T-helper 17 cell (primary cell): ENCODE results near the gene B3GAT2. TPM values are rescaled to one million over a fixed set of nuclear protein-coding genes. Genes with fewer than 3 reads are reported as not detected.

Source experiments
- ATAC-seq: fragments of 150-1000 bp; cut with Tn5 transposase; 2 replicates; pipeline ENCODE4 v1.10.0; 2021; ENCODE audit warnings: mild to moderate bottlenecking, moderate library complexity
- DNase-seq, 3 donors: peaks; one replicate each; pipeline versions ENCODE4 v3.0.0 to v3.0.0-alpha.2; 2020 to 2021
- H3K9me3 ChIP-seq: one replicate; pipeline ENCODE4 v1.7.0; 2013; ENCODE audit warnings: low read length, mild to moderate bottlenecking; ENCODE audit not compliant: control insufficient read depth, poor library complexity, severe bottlenecking
- H3K27ac Mint-ChIP-seq: one replicate; pipeline ENCODE4 v1.8.0; 2022; ENCODE audit warnings: mild to moderate bottlenecking, moderate library complexity, mixed read lengths
- H3K27me3 Mint-ChIP-seq: one replicate; pipeline ENCODE4 v1.8.0; 2022; ENCODE audit warnings: mixed read lengths
- H3K36me3 Mint-ChIP-seq: one replicate; pipeline ENCODE4 v1.8.0; 2022; ENCODE audit warnings: low read depth, mixed read lengths
- H3K4me1 Mint-ChIP-seq: one replicate; pipeline ENCODE4 v1.8.0; 2022; ENCODE audit warnings: mild to moderate bottlenecking, mixed read lengths
- H3K4me3 Mint-ChIP-seq: one replicate; pipeline ENCODE4 v1.8.0; 2022; ENCODE audit warnings: mild to moderate bottlenecking, moderate library complexity, mixed read lengths
- total RNA-seq, 4 donors: library from RNA in 2 of 4; stranded (reverse) in 2 of 4; gene quantifications; one replicate each; pipeline ENCODE4 v1.2.3 and lab custom pipeline; 2022 to 2026

Gene B3GAT2
- total RNA-seq, 2 donors from 2014 or later = not detected

GRCh38 chr6:70820778-70821177 is 136.1 kb downstream of the B3GAT2 start:
- no peak for DNase-seq
- ATAC-seq = no peak
- Mint-ChIP-seq H3K4me3 (no peak overlapping the region), H3K27ac (no peak overlapping the region), H3K27me3 (no peaks in the 10 kb centered on the region), H3K4me1 (peaks cover 6% of the 10 kb centered on the region), H3K36me3 (peaks cover 10% of the 10 kb centered on the region)
- no peaks in the 10 kb centered on the region for H3K9me3 ChIP-seq

GRCh38 chr6:70819646-70820045 is 137.2 kb downstream of the B3GAT2 start:
- H3K27me3 Mint-ChIP-seq = no peaks in the 10 kb centered on the region
- DNase-seq = no peak
- H3K36me3 Mint-ChIP-seq = peaks cover 10% of the 10 kb centered on the region
- no peak overlapping the region for H3K27ac Mint-ChIP-seq
- no peaks in the 10 kb centered on the region for H3K9me3 ChIP-seq
- peaks cover 8% of the 10 kb centered on the region for H3K4me1 Mint-ChIP-seq
- ATAC-seq = no peak
- no peak overlapping the region for H3K4me3 Mint-ChIP-seq

- no peak overlapping the region for H3K27ac Mint-ChIP-seq
- peaks cover 18% of the 10 kb centered on the region for H3K4me1 Mint-ChIP-seq
- ATAC-seq (no peak), DNase-seq (no peak)
- H3K9me3 ChIP-seq = no peaks in the 10 kb centered on the region
- H3K4me3 Mint-ChIP-seq = no peak overlapping the region
- no peaks in the 10 kb centered on the region for H3K27me3 Mint-ChIP-seq
- H3K36me3 Mint-ChIP-seq = peaks cover 8% of the 10 kb centered on the region
Measured at GRCh38 chr6:70813885-70814284, 143.0 kb downstream of the B3GAT2 start.

GRCh38 chr6:70811788-70812187 is 145.1 kb downstream of the B3GAT2 start:
- Mint-ChIP-seq H3K4me1 (peaks cover 16% of the 10 kb centered on the region), H3K36me3 (peaks cover 8% of the 10 kb centered on the region), H3K27ac (no peak overlapping the region), H3K27me3 (no peaks in the 10 kb centered on the region), H3K4me3 (no peak overlapping the region)
- no peak for DNase-seq
- ATAC-seq = no peak
- H3K9me3 ChIP-seq = no peaks in the 10 kb centered on the region
